Mucosa of gallbladder (tissue), 1 donor: Measurements from ENCODE around the gene TBC1D3K. TPM values are rescaled to one million over a fixed set of nuclear protein-coding genes. Genes with fewer than 3 reads are reported as not detected.
"Not testable (repeated sequence)": the region's sequence is repeated elsewhere in the genome, so short reads cannot be mapped to it uniquely, and the experiment has no call there.

Experiments
- DNase-seq: peaks from one replicate; pipeline ENCODE4 v3.0.0-alpha.2; 2020; ENCODE audit warnings: low spot score
- total RNA-seq: library from RNA; stranded (reverse); gene quantifications from one replicate; pipeline ENCODE4 v1.2.1, GENCODE V29; 2021
- donor health status: DM: no; HTN: no; CAD: no.

Gene TBC1D3K
- total RNA-seq: not detected

DNA sequence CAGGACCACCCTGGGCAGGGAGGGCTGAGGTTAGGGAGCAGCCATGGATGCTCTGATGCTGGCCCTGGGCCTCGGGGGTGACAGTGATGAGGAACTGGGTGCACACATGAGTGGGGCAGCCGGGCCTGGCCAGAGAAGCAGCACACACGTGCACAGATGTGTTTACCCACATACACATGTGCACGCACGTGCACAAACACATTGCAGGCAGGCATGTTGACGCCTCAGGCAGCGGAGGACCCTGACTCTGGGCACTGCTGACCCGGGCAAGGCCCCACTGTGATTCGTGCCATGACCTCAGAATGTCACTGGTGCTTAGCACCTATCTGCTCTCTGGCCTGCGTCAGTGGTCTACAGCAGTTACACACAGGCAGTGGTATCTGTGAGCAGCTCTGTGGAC lies at the start of gene TBC1D3K:
TSS of gene TBC1D3K (plus strand) at position 301 of the 400 bp plus-strand sequence. CDS start 1,585 bp downstream, outside the sequence.
- DNase-seq: not testable (repeated sequence)

DNA sequence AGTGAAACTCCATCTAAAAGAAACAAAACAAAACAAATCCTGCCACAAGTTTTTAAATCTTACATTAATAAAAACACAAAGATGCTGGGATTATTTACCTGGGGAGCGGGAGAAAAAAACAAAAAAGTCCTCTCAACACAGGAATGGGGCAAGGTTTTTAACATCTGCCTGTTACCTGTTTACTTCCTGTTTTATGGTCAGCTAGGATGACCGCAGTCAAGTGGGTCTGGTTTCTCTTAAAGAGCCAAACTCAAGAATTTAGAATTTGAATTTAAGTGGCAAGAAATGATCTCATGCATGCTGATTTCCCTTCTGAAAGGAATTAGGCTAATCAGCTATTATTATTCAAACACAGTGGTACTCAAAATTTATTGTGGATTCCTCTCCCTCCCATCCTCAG lies 39.7 kb upstream of the TBC1D3K start:
- no peak for DNase-seq

DNA sequence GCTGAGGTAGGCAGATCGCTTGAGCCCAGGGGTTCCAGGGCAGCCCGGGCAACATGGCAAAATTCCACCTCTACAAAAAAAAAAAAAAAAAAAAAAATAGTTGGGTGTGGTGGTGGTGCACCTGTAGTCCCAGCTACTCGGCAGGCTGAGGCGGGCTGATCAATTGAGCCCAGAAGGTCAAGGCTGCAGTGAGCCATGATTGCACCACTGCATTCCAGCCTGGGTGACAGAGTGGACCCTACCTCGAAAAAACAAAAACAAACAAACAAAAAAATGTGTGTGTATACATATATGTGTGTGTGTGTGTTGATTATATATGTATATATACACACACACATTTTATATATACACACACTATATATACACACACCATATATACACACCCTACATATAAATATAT lies 39.1 kb upstream of the TBC1D3K start:
- DNase-seq: no peak

DNA sequence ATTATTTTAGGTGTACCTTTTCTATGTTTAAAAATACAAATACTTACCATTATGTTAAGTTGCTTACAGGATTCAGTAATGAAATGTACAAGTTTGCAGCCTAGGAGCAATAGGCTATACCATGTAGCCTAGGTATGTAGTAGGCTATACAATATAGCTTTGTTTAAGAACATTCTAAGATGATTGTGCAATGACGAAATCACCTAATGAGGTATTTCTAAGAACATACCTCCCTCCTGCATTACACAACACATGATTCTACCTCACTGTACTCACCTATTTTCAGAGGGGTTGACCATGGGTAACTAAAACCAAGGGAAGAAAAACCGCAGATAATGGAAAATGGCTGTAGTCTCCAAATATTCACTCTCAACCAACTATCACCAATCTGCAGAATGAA lies 35.3 kb upstream of the TBC1D3K start:
- DNase-seq: no peak

DNA sequence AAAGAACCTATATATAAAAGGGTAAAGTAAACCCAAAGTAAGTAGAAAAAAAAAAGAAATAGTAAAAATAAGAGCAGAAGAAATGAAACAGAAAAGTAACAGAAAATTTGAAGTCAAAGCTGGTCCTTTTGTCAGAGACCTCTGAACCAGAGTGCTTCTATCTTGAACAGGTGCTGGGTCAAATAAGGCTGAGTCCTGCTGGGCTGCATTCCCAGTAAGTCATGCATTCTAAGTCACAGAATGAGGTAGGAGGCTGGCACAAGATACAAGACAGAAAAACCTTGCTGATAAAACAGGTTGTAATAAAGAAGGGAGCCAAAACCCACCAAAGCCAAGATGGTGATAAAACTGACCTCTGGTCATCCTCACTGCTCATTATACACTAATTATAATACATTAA lies 27.3 kb upstream of the TBC1D3K start:
- not testable (repeated sequence) for DNase-seq

Other genes starting within 250 kb of the TBC1D3K start
- gene HNF1B, start 179.4 kb upstream of the TBC1D3K start, total RNA-seq: 142 TPM
- 19.7 TPM for gene TBC1D3L, start 64.6 kb downstream of the TBC1D3K start, total RNA-seq
- 0.58 TPM for gene TBC1D3D, start 79.6 kb downstream of the TBC1D3K start, total RNA-seq
- gene TBC1D3C, start 144.2 kb downstream of the TBC1D3K start, total RNA-seq: not detected
- not detected for gene TBC1D3E, start 203.5 kb downstream of the TBC1D3K start, total RNA-seq